Breast epithelium (tissue), 4 donors: ENCODE measurements around the gene DMBT1. TPM values are rescaled to one million over a fixed set of nuclear protein-coding genes. Genes with fewer than 3 reads are reported as not detected.

Experiments
- DNase-seq, 2 donors: peaks; one replicate each; pipeline ENCODE4 v3.0.0-alpha.2; 2019; ENCODE audit warnings: low spot score in 2 of 2
- H3K27ac ChIP-seq, 2 donors: fragments of 200-600 bp; sonication (generic) in 1 of 2; one replicate each; pipeline ENCODE4 v1.5.1; 2016 to 2019; ENCODE audit warnings: mild to moderate bottlenecking in 1 of 2
- H3K27me3 ChIP-seq, 2 donors: fragments of 200-600 bp; sonication (generic) in 1 of 2; one replicate each; pipeline versions ENCODE4 v1.5.1 to v1.6.0; 2017 to 2019; ENCODE audit warnings: control low read depth in 1 of 2, mild to moderate bottlenecking in 1 of 2
- H3K36me3 ChIP-seq: fragments of 200-600 bp; one replicate; pipeline ENCODE4 v1.5.1; 2019
- H3K4me1 ChIP-seq, 2 donors: fragments of 200-600 bp; sonication (generic); one replicate each; pipeline ENCODE4 v1.5.1; 2016 to 2019; ENCODE audit warnings: control low read depth in 1 of 2
- H3K4me3 ChIP-seq, 3 donors: fragments of 200-600 bp; sonication (generic); 1 replicate in 2 of 3; 2 replicates in 1 of 3; pipeline ENCODE4 v1.5.1; 2016 to 2019; ENCODE audit warnings: mild to moderate bottlenecking in 3 of 3, moderate library complexity in 2 of 3
- H3K9me3 ChIP-seq, 2 donors: fragments of 200-600 bp; sonication (generic) in 1 of 2; one replicate each; pipeline ENCODE4 v1.5.1; 2016 to 2019; ENCODE audit warnings: control low read depth in 1 of 2
- POLR2A ChIP-seq: fragments of 450-650 bp; IDR thresholded peaks from one replicate; pipeline ENCODE4 v1.6.1; 2016; ENCODE audit warnings: antibody characterized with exemption, mild to moderate bottlenecking, moderate library complexity
- POLR2AphosphoS5 ChIP-seq, 3 donors: sonication (generic); formaldehyde crosslinking; IDR thresholded peaks; one replicate each; pipeline ENCODE4 v1.6.1; 2017; ENCODE audit warnings: antibody characterized with exemption in 3 of 3
- intact Hi-C: fragments of 100-400 bp; cut with DNase I; formaldehyde crosslinking; loops from one replicate; pipeline ENCODE4 v1.15.1; 2023; ENCODE audit warnings: low total_unique reads
- total RNA-seq, 3 donors: library from RNA; depleted of rRNA; stranded (reverse); fragments of >200 nt; gene quantifications; one replicate each; pipeline ENCODE4 v1.1.0, GENCODE V29; 2016
- TF ChIP-seq, protein P1 (sequence below), 3 donors: fragments of 450-650 bp; IDR thresholded peaks; one replicate each; pipeline ENCODE4 v1.5.1; 2016 to 2017; ENCODE audit warnings: antibody characterized with exemption in 3 of 3, mild to moderate bottlenecking in 3 of 3, moderate library complexity in 3 of 3

Gene DMBT1
- total RNA-seq, 3 donors from 2014 or later = 0.15 to 2.3 TPM; not detected in 1

DNA sequence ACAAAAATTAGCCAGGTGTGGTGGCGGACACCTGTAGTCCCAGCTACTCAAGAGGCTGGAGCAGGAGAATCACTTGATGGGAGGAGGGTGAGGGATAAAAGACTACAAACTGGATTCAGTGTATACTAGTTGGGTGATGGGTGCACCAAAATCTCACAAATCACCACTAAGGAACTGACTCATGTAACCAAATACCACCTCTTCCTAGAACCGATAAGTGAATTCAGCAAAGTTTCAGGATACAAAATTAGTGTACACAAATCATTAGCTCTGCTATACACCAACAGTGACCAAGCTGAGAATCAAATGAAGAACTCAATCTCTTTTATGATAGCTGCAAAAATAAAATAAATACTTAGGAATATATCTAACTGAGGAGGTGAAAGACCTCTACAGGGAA lies 23.0 kb upstream of the DMBT1 start:
- H3K4me1 ChIP-seq = no peaks in the 10 kb centered on the region
- no peaks in the 10 kb centered on the region for H3K9me3 ChIP-seq
- no peak for DNase-seq
- no peaks in the 10 kb centered on the region for H3K36me3 ChIP-seq
- no peak for TF ChIP-seq POLR2A
- TF ChIP-seq, protein P1, sequence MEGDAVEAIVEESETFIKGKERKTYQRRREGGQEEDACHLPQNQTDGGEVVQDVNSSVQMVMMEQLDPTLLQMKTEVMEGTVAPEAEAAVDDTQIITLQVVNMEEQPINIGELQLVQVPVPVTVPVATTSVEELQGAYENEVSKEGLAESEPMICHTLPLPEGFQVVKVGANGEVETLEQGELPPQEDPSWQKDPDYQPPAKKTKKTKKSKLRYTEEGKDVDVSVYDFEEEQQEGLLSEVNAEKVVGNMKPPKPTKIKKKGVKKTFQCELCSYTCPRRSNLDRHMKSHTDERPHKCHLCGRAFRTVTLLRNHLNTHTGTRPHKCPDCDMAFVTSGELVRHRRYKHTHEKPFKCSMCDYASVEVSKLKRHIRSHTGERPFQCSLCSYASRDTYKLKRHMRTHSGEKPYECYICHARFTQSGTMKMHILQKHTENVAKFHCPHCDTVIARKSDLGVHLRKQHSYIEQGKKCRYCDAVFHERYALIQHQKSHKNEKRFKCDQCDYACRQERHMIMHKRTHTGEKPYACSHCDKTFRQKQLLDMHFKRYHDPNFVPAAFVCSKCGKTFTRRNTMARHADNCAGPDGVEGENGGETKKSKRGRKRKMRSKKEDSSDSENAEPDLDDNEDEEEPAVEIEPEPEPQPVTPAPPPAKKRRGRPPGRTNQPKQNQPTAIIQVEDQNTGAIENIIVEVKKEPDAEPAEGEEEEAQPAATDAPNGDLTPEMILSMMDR (IDR thresholded peaks at IDR 0.05) = no peak
- TF ChIP-seq POLR2AphosphoS5 (IDR thresholded peaks at IDR 0.05) = no peak
- H3K27me3 ChIP-seq = no peaks in the 10 kb centered on the region
- H3K4me3 ChIP-seq = no peak overlapping the region
- no peak overlapping the region for H3K27ac ChIP-seq
- intact Hi-C loops = no loop called here

DNA sequence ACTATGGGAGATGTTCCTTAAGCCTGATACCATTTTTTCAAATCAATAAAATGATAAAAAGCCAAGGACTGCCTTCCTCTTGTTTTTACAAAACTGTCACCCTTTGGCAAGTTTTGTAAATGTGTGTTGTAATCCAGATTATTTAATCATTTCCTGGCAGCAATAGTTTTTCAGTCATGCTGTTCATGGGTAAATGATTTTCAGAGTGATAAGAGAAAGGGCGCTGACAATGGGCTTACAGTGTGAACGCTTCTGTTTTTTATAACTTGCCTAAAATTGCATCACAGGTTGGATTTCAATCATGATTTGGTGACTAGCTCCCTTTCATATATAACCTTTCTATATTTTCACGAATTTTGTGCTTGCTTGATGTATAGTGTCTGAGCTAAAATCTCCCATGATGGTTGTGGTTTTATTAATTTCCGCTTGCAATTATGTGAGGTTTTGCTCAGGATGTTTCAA lies 19.0 kb upstream of the DMBT1 start:
- no peaks in the 10 kb centered on the region for H3K36me3 ChIP-seq
- H3K27ac ChIP-seq = peak overlapping the region in 1 of 2 donors; percentile 48
- intact Hi-C loops = no loop called here
- TF ChIP-seq POLR2A (no peak), POLR2AphosphoS5 (IDR thresholded peaks at IDR 0.05) (no peak)
- TF ChIP-seq, protein P1 (IDR thresholded peaks at IDR 0.05) = no peak
- no peak for DNase-seq
- no peaks in the 10 kb centered on the region for H3K9me3 ChIP-seq
- H3K4me1 ChIP-seq = no peaks in the 10 kb centered on the region
- no peaks in the 10 kb centered on the region for H3K27me3 ChIP-seq
- no peak overlapping the region for H3K4me3 ChIP-seq

DNA sequence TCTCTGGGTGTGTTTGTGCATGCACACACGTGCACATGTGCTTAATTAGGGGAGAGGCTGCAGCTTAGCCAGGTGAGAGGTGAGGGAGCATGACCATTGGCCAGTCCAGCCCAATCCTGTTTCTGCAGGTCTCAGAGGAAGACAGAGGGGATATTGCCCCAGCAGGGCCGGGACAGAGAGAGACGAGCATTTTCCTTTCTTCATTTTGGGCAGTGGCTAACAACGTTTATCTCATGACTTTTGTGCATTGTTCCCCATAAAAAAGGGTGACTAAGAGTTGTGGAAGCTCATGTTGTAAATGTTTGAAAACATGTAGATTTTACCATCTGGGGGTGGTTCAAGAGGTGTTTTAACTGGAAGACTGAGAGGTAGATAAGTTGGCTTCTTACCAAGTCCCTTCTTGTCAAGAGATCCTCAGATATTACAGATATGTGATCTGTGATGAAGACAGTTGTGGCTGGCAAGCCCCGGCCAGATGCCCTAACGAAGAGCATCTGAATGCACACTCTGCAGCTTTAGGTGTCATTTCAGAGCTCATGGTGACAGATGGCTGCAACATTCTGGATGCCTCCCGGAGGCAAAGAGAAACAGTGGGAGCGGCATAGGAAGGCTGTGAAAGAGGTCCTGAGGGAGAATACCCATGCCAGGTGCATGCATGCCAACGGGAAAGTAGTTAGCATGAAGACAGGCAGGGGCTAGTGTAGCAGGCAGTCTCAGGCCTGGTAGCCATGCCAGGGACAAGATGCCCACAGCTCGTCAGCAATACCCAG lies 16.7 kb upstream of the DMBT1 start:
- Histone ChIP-seq H3K36me3 (no peaks in the 10 kb centered on the region), H3K27me3 (no peaks in the 10 kb centered on the region), H3K4me1 (no peaks in the 10 kb centered on the region), H3K27ac (no peak overlapping the region), H3K4me3 (no peak overlapping the region), H3K9me3 (no peaks in the 10 kb centered on the region)
- DNase-seq = no peak
- TF ChIP-seq, protein P1 (IDR thresholded peaks at IDR 0.05) = no peak
- TF ChIP-seq POLR2AphosphoS5 (IDR thresholded peaks at IDR 0.05) = no peak
- TF ChIP-seq POLR2A = no peak
- intact Hi-C loops = no loop called here

DNA sequence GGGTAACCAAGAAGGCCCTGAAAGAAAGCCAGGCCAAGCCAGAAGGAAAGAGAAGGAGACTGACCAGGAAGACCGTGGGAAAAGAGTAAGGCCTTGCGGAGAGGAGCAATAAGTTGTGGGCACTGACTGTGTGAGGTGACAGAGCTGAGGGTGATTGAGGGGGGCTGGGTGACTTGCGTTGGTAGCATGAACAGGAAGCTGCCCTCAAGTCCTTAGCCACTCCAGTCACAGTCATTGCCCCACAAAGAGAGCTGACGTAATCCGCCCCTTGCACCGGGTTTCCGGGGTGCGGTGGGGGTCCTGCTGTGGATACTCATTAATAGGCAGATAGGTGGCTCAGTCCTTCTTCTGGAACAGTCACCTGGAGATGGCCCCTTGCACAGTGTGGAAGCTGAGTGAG lies 16.1 kb upstream of the DMBT1 start:
- Histone ChIP-seq H3K27me3 (no peaks in the 10 kb centered on the region), H3K9me3 (no peaks in the 10 kb centered on the region), H3K27ac (no peak overlapping the region), H3K36me3 (no peaks in the 10 kb centered on the region), H3K4me1 (no peaks in the 10 kb centered on the region), H3K4me3 (no peak overlapping the region)
- intact Hi-C loops = no loop called here
- TF ChIP-seq, protein P1 (IDR thresholded peaks at IDR 0.05) = no peak
- TF ChIP-seq POLR2AphosphoS5 (IDR thresholded peaks at IDR 0.05) (no peak), POLR2A (no peak)
- no peak for DNase-seq

DNA sequence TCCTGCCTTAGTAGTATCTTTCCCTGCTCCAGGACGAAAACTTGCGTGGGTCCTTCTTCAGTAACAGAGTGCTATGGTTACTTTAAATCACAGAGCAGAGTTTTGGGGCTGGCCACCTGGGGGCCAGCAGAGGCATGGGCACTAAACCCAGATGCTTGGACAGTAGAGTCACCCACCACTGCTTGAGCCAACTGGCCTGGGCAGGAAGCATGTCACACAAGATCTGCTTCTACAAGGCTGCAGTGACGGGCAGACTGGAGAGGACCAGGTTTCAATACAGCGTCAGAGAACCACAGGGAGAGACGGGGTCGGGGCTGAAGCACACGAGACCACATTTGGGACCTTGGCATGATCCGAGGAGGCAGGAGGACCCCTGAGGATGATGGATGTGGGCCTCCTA lies 14.3 kb upstream of the DMBT1 start:
- no peaks in the 10 kb centered on the region for H3K4me1 ChIP-seq
- H3K36me3 ChIP-seq = no peaks in the 10 kb centered on the region
- no peaks in the 10 kb centered on the region for H3K27me3 ChIP-seq
- no peaks in the 10 kb centered on the region for H3K9me3 ChIP-seq
- intact Hi-C loops = no loop called here
- no peak overlapping the region for H3K27ac ChIP-seq
- TF ChIP-seq POLR2A (no peak), POLR2AphosphoS5 (IDR thresholded peaks at IDR 0.05) (no peak)
- TF ChIP-seq, protein P1 (IDR thresholded peaks at IDR 0.05) = no peak
- no peak overlapping the region for H3K4me3 ChIP-seq
- DNase-seq = no peak
